IPS-NIHi7 (cell line): ENCODE results near the gene GNPTAB.
A peak's percentile ranks its signal among the peaks of the same experiment; 100 is the strongest.

Source experiments
- DNase-seq: peaks from one replicate; pipeline ENCODE4 v3.0.0; 2012; ENCODE audit warnings: mixed read lengths; ENCODE audit errors: extremely low spot score

GNPTAB gene

GRCh38 chr12:101772012-101772775, 58.6 kb downstream of the GNPTAB start:
- DNase-seq = no peak

GRCh38 chr12:101769865-101770264, 60.9 kb downstream of the GNPTAB start:
- no peak for DNase-seq

- DNase-seq = no peak
These were observed 62.0 kb downstream of the GNPTAB start for GRCh38 chr12:101768781-101769180.

- DNase-seq = no peak
These were observed 63.2 kb downstream of the GNPTAB start for GRCh38 chr12:101767537-101767936.

- DNase-seq = no peak
These were observed 66.5 kb downstream of the GNPTAB start for GRCh38 chr12:101764051-101764792.

GRCh38 chr12:101763246-101763931, 67.4 kb downstream of the GNPTAB start:
- no peak for DNase-seq

GRCh38 chr12:101761781-101762180, 69.0 kb downstream of the GNPTAB start:
- no peak for DNase-seq

- no peak for DNase-seq
These were observed 69.4 kb downstream of the GNPTAB start for GRCh38 chr12:101761350-101761749.

- DNase-seq = peak; percentile 41
These were observed 71.2 kb downstream of the GNPTAB start for GRCh38 chr12:101759396-101760047.

GRCh38 chr12:101750152-101750551, 80.6 kb downstream of the GNPTAB start:
- no peak for DNase-seq

- DNase-seq = no peak
These were observed 81.1 kb downstream of the GNPTAB start for GRCh38 chr12:101749657-101750056.

- no peak for DNase-seq
These were observed 81.9 kb downstream of the GNPTAB start for GRCh38 chr12:101748907-101749306.

GRCh38 chr12:101747697-101748096, 83.1 kb downstream of the GNPTAB start:
- DNase-seq = no peak

GRCh38 chr12:101746661-101747060, 84.1 kb downstream of the GNPTAB start:
- DNase-seq = no peak

- DNase-seq = no peak
These were observed 84.6 kb downstream of the GNPTAB start for GRCh38 chr12:101746196-101746595.

- no peak for DNase-seq
These were observed 85.3 kb downstream of the GNPTAB start for GRCh38 chr12:101745481-101745880.

GRCh38 chr12:101743724-101744472, 86.9 kb downstream of the GNPTAB start:
- no peak for DNase-seq

GRCh38 chr12:101743242-101743641, 87.5 kb downstream of the GNPTAB start:
- DNase-seq = no peak

- DNase-seq = no peak
These were observed 89.8 kb downstream of the GNPTAB start for GRCh38 chr12:101740980-101741379.

- no peak for DNase-seq
These were observed 90.2 kb downstream of the GNPTAB start for GRCh38 chr12:101740566-101740965.

GRCh38 chr12:101738920-101739665, 91.7 kb downstream of the GNPTAB start, which contains the start of gene SYCP3:
SYCP3 (minus strand) TSS chr12:101739462; CDS start chr12:101737935, 1,527 bp downstream.
- DNase-seq = no peak
